ENCODE data around the gene USP34. TPM values are rescaled to one million over a fixed set of nuclear protein-coding genes. Genes with fewer than 3 reads are reported as not detected.
A peak's percentile ranks its signal among the peaks of the same experiment; 100 is the strongest.
"Not testable (repeated sequence)": the region's sequence is repeated elsewhere in the genome, so short reads cannot be mapped to it uniquely, and the experiment has no call there.

Gene USP34
- total RNA-seq, 1 donor from 2014 or later = 58.5 TPM

GRCh38 chr2:61463769-61464475 is 7.0 kb downstream of the USP34 start:
- ATAC-seq = no peak

GRCh38 chr2:61461404-61461803 is 9.5 kb downstream of the USP34 start:
- ATAC-seq = no peak

DNA sequence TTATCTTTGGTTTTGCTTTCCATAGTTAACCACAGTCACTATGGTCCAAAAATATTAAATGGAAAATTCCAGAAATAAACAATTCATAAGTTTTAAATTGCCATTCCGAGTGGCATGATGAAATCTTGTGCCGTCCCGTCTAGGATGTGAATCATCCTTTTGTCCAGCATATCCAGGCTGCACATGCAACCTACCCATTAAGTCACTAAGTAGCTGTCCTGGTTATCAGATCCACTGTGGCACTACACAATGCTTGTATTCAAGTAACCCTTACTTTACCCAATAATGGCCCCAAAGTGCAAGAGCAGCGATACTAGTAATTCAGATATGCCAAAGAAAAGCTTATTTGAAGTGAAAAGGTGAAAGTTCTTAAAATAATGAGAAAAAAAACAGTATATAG is 10.7 kb downstream of the USP34 start:
- peak; percentile 71 for ATAC-seq

DNA sequence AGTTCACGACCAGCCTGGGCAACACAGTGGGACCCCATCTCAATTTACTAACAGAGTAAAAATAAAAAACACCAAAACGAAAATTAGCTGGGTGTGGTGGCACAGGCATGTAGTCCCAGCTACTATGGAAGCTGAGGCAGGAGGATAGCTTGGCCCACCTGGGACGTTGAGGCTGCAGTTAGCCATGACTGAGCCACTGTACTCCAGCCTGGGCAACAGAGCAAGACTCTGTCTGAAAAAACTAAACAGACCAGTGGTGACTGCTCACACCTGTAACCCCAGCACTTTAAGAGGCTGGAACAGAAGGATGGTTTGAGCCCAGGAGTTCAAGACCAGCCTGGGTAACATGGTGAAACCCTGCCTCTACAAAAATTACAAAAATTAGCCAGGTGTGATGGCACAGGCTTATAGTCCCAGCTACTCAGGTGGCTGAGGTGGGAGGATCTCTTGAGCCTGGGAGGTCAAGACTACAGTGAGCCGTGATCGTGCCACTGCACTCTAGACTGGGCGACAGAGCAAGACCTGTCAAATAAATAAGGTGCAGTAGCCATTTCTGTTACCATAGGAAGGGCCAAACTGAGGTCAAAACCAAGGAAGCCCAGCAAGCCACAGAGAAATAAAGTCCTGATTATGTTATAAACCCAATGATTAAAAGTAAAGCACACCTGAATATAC is 14.0 kb downstream of the USP34 start:
- no peak for ATAC-seq

- no peak for ATAC-seq
These were observed 14.7 kb downstream of the USP34 start for GRCh38 chr2:61456070-61456745.

DNA sequence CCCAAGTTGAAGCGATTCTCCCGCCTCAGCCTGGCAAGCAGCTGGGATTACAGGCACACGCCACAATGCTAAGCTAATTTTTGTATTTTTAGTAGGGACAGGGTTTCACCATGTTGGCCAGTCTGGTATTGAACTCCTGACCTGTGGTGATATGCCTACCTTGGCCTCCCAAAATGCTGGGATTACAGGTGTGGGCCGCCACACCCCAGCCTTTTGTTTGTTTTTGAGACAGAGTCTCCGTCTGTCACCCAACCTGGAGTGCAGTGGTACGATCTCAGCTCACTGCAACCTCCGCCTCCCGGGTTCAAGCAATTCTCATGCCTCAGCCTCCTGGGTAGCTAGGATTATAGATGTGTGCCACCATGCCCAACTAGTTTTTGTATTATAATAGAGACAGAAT is 15.9 kb downstream of the USP34 start:
- not testable (repeated sequence) for ATAC-seq

DNA sequence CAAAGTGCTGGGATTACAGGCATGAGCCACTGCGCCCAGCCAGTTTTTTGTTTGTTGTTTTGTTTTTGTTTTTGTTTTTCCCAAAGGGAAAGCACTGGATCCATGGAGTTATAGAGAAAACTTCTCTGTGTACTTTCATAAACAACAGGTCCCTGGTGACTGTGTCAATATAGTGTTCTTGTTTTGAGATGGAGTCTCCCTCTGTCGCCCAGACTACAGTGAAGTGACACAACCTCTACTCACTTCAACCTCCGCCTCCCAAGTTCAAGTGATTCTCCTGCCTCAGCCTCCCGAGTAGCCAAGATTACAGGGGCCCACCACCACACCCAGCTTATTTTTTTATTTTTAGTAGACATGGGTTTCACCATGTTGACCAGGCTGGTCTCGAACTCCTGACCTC is 16.5 kb downstream of the USP34 start:
- ATAC-seq = no peak

GRCh38 chr2:61452392-61452791 is 18.5 kb downstream of the USP34 start:
- ATAC-seq = no peak

- no peak for ATAC-seq
These were observed 19.7 kb downstream of the USP34 start for GRCh38 chr2:61451178-61451577.

- peak; percentile 70 for ATAC-seq
These were observed 20.7 kb downstream of the USP34 start for GRCh38 chr2:61450144-61450543.

DNA sequence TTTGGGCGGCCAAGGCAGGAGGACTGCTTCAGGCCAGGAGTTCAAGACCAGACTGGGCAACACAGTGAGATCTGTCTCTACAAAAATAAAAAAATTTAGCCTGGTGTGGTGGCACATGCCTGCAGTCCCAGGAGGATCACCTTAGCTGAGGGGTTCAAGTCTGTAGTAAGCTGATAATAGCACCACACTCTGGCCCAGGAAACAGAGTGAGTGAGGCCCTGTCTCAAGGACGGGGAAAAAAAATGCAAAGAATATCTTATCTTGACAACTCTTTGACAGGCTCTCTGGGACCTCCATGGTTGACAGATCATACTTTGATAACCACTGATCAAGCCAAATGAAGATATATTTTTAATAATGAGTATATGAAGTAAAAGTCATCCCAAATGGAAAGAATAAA is 22.7 kb downstream of the USP34 start:
- no peak for ATAC-seq

DNA sequence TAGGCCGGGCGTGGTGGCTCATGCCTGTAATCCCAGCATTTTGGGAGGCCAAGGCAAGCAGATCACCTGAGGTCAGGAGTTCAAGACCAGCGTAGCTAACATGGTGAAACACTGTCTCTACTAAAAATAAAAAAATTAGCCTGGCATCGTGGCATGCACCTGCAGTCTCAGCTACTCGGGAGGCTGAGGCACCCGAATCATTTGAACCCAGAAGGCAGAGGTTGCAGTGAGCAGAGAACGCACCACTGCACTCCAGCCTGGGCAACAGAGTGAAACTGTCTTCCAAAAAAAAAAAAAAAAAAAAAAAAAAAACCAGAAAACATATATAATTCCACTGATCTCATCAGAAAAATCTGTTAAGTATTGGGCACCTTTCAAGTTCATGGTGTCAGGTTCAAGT is 23.9 kb downstream of the USP34 start:
- not testable (repeated sequence) for ATAC-seq

DNA sequence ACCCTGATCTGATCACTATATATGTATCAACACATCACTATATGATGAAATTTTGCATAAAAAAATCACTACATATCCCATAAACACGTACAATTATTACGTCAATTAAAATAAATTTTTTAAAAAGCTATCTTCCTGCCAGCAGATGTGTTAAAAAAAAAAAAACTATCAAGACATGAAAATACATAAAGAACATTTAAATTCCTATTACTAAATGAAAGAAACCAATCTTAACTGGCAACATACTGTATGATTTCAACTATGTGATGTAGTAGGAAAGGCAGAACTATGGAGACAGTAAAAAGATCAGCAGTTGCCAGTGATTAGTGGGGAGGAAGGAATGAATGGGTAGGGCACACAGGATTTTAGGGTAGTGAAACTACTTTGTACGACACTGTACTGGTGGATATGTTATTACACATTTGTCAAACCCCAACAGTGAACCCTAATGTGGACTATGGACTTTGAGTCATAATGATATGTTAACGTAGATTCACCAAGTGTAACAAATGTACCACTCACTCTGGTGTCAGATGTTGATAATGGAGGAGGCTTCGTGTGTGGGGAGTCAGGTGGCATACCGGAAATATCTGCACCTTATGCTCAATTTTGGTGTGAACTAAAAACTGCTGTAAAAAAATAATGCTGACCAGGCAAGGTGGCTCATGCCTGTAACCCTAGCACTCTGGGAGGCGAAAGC is 27.4 kb downstream of the USP34 start:
- no peak for ATAC-seq

- ATAC-seq = peak; percentile 44
These were observed 31.5 kb downstream of the USP34 start for GRCh38 chr2:61439241-61440002.

DNA sequence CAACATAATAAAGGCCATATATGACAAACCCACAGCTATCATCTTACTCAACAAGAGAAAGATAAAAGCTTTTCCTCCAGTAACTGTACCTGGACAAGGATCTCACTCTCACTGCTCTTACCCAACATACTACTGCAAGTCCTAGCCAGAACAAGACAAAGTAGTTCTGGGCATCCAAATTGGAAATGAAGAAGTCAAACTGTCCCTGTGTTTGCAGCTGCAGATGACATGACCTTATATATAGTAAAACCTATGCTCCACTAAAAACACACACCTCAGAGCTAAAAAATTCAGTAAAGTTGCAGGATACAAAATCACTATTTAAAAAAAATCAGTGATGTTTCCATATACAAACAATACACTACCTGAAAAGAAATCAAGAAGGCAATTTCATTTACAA is 32.2 kb downstream of the USP34 start:
- ATAC-seq = no peak

- ATAC-seq = no peak
These were observed 33.7 kb downstream of the USP34 start for GRCh38 chr2:61437170-61437569.

- no peak for ATAC-seq
These were observed 34.8 kb downstream of the USP34 start for GRCh38 chr2:61436092-61436491.

GRCh38 chr2:61435291-61435690 is 35.6 kb downstream of the USP34 start:
- no peak for ATAC-seq

GRCh38 chr2:61434314-61434713 is 36.6 kb downstream of the USP34 start:
- ATAC-seq = peak; percentile 17

GRCh38 chr2:61433606-61434005 is 37.3 kb downstream of the USP34 start:
- ATAC-seq = no peak

DNA sequence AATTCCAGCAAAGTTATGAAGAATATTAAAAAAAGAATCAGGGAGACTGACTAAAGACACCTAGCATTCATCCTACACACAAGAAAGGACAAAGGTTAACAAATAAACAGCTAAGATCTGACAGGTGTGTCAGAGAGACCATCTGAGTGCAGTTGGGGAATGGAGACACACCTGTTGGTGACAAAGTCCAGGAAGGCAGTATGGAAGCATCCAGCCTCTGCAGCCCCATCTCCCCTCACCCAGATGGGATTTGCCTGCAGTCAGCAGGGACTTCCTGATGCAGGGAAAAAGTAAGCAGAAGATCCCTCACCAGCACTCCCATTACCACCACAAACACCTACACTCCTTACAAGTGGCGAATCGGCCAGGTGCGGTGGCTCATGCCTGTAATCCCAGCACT is 37.9 kb downstream of the USP34 start:
- no peak for ATAC-seq

GRCh38 chr2:61431345-61431744 is 39.5 kb downstream of the USP34 start:
- ATAC-seq = no peak
